Panc1 (cell line): ENCODE data around the gene NOP16. TPM values are rescaled to one million over a fixed set of nuclear protein-coding genes. Genes with fewer than 3 reads are reported as not detected.

ENCODE experiments used
- ATAC-seq: fragments of 200-7000 bp; cut with Tn5 transposase; 2 replicates; pipeline ENCODE4 v1.9.1; 2020; ENCODE audit warnings: mild to moderate bottlenecking, moderate library complexity
- BruUV-seq: library from RNA; stranded (reverse); fragments of 400-500 nt; replicated peaks from 2 replicates; lab custom pipeline; 2021; lab: Mats Ljungman, UMichigan
- CTCF ChIA-PET: fragments of 300-600 bp; sonication (Branson Sonifier 250); formaldehyde crosslinking; loops from one replicate; lab custom pipeline; 2022; ENCODE audit warnings: antibody characterized with exemption; lab: Charles Lee
- POLR2A ChIA-PET: fragments of 300-600 bp; sonication (Branson Sonifier 250); formaldehyde crosslinking; loops from one replicate; lab custom pipeline; 2022; ENCODE audit warnings: antibody characterized with exemption; lab: Charles Lee
- DNase-seq: peaks from one replicate; pipeline ENCODE4 v3.0.0-alpha.2; 2010; ENCODE audit warnings: low read depth, low spot score
- H3K27ac ChIP-seq: 2 replicates; pipeline ENCODE4 v1.5.1; 2011; ENCODE audit warnings: mild to moderate bottlenecking, low read length, inconsistent platforms
- H3K27me3 ChIP-seq: fragments of 200-500 bp; sonication (Bioruptor generic); 2 replicates; pipeline ENCODE4 v1.6.0; 2014; ENCODE audit warnings: low read length, inconsistent platforms; ENCODE audit not compliant: control insufficient read depth, insufficient read depth
- H3K36me3 ChIP-seq: fragments of 200-500 bp; sonication (Bioruptor generic); 2 replicates; pipeline ENCODE4 v1.5.1; 2014; ENCODE audit warnings: inconsistent platforms, mild to moderate bottlenecking, low read length, moderate library complexity; ENCODE audit not compliant: control insufficient read depth, insufficient read depth
- H3K4me1 ChIP-seq: 2 replicates; pipeline ENCODE4 v1.5.1; 2011; ENCODE audit warnings: inconsistent platforms, mild to moderate bottlenecking, low read length, moderate library complexity; ENCODE audit not compliant: control insufficient read depth, insufficient read depth
- H3K4me3 ChIP-seq, 2 experiments: 2 replicates each; pipeline ENCODE4 v1.5.1; 2011 to 2012; ENCODE audit warnings: low read depth in 2 of 2, low read length in 2 of 2, mild to moderate bottlenecking in 2 of 2, inconsistent platforms in 1 of 2, moderate library complexity in 1 of 2
- H3K9me3 ChIP-seq: fragments of 200-500 bp; sonication (Bioruptor generic); 2 replicates; pipeline ENCODE4 v1.5.1; 2014; ENCODE audit warnings: low read depth, mild to moderate bottlenecking, inconsistent platforms, low read length, moderate library complexity; ENCODE audit not compliant: control insufficient read depth, insufficient read depth
- POLR2AphosphoS5 ChIP-seq: IDR thresholded peaks from 2 replicates; pipeline ENCODE4 v1.6.1; 2012; ENCODE audit warnings: mild to moderate bottlenecking, low read depth, low read length, moderate library complexity
- REST ChIP-seq, 2 experiments: IDR thresholded peaks; 2 replicates each; pipeline ENCODE4 v1.6.1; 2011 to 2012; ENCODE audit warnings: low read depth in 2 of 2, control low read depth in 1 of 2, low read length in 1 of 2, mild to moderate bottlenecking in 1 of 2, moderate library complexity in 1 of 2; ENCODE audit not compliant: insufficient read depth in 1 of 2
- SIN3A ChIP-seq: IDR thresholded peaks from 2 replicates; pipeline ENCODE4 v1.6.1; 2012; ENCODE audit warnings: low read depth, mild to moderate bottlenecking, low read length, moderate library complexity, borderline replicate concordance; ENCODE audit not compliant: insufficient read depth
- TCF7L2 ChIP-seq: IDR thresholded peaks from 2 replicates; pipeline ENCODE4 v1.6.1; 2011; ENCODE audit warnings: mild to moderate bottlenecking, low read depth, low read length, inconsistent platforms
- in situ Hi-C: cut with HindIII; loops from 2 replicates; pipeline ENCODE4 v1.10.0; 2016; ENCODE audit warnings: low sequenced_read_pairs, low pct_unique_long_range_greater_than_20kb
- intact Hi-C: fragments of 100-400 bp; cut with micrococcal nuclease; formaldehyde crosslinking; loops from one replicate; pipeline ENCODE4 v1.10.0; 2022; ENCODE audit not compliant: unreplicated experiment
- total RNA-seq: library from RNA; stranded (reverse); gene quantifications from one replicate; pipeline ENCODE4 v1.2.1, GENCODE V29; 2021; ENCODE audit not compliant: unreplicated experiment
- TF ChIP-seq, protein P1 (sequence below): fragments of 450-650 bp; IDR thresholded peaks from 2 replicates; pipeline ENCODE4 v1.5.1; 2017; ENCODE audit warnings: mild to moderate bottlenecking

NOP16 gene
- total RNA-seq, 1 experiment from 2014 or later = 76.2 TPM

DNA sequence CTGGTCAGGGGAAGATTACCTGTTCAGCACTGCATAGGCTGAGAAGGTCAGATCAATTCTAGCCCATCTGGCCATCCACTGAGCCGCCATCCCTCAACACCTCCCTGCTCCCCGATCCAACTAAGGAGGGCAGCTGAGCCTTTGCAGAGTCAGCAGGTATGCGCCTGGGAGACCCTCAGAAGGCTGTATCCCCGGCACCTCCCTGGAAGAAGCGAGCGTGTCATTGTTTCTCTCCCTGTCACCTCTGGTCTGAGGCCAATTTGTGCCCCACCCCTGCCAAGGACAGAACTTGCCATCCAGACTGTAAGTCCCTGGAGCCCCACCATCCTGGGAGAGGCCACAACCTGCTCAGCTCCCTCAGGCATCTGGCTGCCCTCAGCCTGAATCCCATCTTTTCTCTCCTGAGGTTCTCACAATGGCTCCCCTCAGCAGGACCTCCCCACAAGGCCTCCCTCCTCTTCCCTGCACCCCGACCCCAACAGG lies 25.4 kb upstream of the NOP16 start:
- ChIA-PET CTCF (no interaction called here), POLR2A (interaction anchor here (0.7 kb wide), 1 partner anchor 247 kb away, joined by 3 read pairs; no protein-coding TSS in a partner anchor)
- in situ Hi-C loops (no loop called here), intact Hi-C loops (loop anchor here (10.0 kb wide), 1 partner anchor 81 kb away; no protein-coding TSS in a partner anchor)
- TF ChIP-seq REST (IDR thresholded peaks at IDR 0.05; ENCODE audit: insufficient read depth in 1 of 2, low read depth in 2 of 2, low read length in 1 of 2) (no peak), SIN3A (no peak), TCF7L2 (no peak)
- no peaks in the 10 kb centered on the region for H3K36me3 ChIP-seq
- no peaks in the 10 kb centered on the region for H3K27me3 ChIP-seq
- no peaks in the 10 kb centered on the region for H3K9me3 ChIP-seq
- no peak for DNase-seq
- no peak for ATAC-seq
- no peak overlapping the region for H3K27ac ChIP-seq
- BruUV-seq = no TSS peak
- peaks cover 16% of the 10 kb centered on the region; the same call in 1 of the 2 replicates for H3K4me1 ChIP-seq
- H3K4me3 ChIP-seq = no peak overlapping the region

GRCh38 chr5:176413255-176413565 lies 24.8 kb upstream of the NOP16 start:
- intact Hi-C loops (loop anchor here (10.0 kb wide), 1 partner anchor 82 kb away; no protein-coding TSS in a partner anchor), in situ Hi-C loops (no loop called here)
- no TSS peak for BruUV-seq
- Histone ChIP-seq H3K27me3 (no peaks in the 10 kb centered on the region), H3K9me3 (no peaks in the 10 kb centered on the region), H3K36me3 (no peaks in the 10 kb centered on the region), H3K4me3 (no peak overlapping the region), H3K27ac (no peak overlapping the region), H3K4me1 (peaks cover 16% of the 10 kb centered on the region; the same call in 1 of the 2 replicates)
- DNase-seq (no peak), ATAC-seq (no peak)
- TF ChIP-seq REST (IDR thresholded peaks at IDR 0.05; ENCODE audit: insufficient read depth in 1 of 2, low read depth in 2 of 2, low read length in 1 of 2) (no peak), SIN3A (no peak), POLR2AphosphoS5 (no peak), TCF7L2 (no peak)
- TF ChIP-seq, protein P1, sequence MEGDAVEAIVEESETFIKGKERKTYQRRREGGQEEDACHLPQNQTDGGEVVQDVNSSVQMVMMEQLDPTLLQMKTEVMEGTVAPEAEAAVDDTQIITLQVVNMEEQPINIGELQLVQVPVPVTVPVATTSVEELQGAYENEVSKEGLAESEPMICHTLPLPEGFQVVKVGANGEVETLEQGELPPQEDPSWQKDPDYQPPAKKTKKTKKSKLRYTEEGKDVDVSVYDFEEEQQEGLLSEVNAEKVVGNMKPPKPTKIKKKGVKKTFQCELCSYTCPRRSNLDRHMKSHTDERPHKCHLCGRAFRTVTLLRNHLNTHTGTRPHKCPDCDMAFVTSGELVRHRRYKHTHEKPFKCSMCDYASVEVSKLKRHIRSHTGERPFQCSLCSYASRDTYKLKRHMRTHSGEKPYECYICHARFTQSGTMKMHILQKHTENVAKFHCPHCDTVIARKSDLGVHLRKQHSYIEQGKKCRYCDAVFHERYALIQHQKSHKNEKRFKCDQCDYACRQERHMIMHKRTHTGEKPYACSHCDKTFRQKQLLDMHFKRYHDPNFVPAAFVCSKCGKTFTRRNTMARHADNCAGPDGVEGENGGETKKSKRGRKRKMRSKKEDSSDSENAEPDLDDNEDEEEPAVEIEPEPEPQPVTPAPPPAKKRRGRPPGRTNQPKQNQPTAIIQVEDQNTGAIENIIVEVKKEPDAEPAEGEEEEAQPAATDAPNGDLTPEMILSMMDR = no peak
- CTCF ChIA-PET = no interaction called here
- POLR2A ChIA-PET = no interaction called here
